NK-92 (cell line): Measurements from ENCODE around the gene SMOC1.

Source experiments
- DNase-seq: peaks from one replicate; lab custom pipeline; 2025; ENCODE audit not compliant: unreplicated experiment; lab: John Stamatoyannopoulos, UW

Gene SMOC1

DNA sequence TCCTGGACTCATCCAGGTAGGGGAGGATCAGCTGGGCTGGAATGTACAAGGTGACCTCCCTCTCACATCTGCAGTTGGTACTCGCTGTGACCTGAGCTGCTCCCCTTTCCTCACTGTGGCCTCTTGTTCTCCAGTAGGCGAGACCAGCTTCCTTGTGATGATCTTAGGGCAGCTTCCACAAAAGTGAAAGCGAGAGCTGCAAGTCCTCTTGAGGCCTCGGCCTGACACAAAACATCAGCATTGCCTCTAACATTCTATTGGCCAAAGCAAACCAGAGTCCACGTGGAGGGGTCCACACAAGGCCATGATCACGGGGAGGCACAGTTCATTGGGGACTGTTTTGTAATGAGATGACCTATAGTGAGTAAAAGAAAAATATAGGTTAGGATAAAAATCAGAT, 127.5 kb downstream of the SMOC1 start:
- no peak for DNase-seq

DNA sequence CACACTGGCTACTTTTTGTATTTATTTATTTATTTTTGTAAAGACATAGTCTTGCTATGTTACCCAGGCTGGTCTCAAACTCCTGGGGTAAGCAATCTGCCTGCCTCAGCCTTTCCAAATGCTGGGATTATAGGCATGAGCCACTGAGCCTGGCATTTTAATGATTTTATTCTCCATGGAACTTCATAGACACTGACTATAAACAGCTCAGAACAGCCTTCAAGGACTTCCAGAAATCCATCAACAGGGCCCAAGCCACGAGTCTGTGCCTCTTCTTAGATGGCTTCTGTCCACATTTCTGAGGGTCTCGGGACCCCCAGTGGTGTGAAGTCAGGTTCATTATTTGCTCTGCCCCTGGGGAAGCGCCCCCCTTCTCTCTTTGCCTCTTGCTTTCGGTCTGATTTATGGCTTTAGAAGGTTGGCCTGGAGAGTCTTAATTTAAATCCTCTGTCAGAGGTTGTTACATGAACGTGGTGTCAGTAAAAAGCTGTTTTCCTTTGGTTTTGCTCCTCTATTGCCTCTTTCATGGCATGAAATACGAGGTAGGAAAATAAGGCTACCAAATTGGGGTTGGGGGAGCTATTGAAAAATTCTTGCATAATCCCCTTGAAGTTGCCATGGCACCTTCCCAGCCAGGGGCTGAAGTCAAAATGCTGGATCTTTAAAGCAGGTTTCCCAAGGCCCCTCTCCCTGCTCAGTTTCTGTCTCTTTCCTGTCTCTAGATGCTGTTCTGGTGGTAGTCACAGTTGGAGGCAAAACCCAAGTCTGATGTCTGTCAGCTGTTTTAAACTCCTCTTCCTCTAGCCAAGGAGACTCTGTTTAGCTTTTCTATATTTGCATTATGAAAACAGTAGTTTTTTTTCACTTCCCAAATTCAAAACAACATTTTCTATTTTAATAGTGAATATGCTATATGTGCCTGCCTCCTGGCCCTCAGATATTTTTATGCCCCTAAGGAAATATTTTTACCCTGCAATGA, 129.4 kb downstream of the SMOC1 start:
- no peak for DNase-seq

GRCh38 chr14:70009961-70010360, 130.7 kb downstream of the SMOC1 start:
- no peak for DNase-seq

- DNase-seq, result no peak
Observed at GRCh38 chr14:70011098-70011497, 131.9 kb downstream of the SMOC1 start.

DNA sequence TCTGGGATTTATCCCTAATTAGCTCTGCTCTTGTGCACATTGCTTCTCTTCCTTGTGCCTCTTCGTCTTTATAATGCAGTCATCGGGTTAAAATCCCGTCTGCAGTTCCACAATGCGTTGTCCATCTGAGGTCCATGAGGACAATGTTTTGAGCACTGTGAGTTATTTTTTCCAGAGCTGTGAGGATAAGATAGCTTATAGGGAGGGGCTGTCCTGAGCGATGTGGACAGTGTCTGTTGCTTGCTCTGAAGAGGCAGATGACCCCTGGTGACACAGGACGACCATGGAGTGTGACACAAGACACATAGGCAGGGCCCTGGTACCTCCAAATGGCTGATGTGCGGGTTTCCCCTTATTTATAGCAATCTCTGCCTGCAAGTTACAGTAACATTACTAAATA, 132.5 kb downstream of the SMOC1 start:
- no peak for DNase-seq

DNA sequence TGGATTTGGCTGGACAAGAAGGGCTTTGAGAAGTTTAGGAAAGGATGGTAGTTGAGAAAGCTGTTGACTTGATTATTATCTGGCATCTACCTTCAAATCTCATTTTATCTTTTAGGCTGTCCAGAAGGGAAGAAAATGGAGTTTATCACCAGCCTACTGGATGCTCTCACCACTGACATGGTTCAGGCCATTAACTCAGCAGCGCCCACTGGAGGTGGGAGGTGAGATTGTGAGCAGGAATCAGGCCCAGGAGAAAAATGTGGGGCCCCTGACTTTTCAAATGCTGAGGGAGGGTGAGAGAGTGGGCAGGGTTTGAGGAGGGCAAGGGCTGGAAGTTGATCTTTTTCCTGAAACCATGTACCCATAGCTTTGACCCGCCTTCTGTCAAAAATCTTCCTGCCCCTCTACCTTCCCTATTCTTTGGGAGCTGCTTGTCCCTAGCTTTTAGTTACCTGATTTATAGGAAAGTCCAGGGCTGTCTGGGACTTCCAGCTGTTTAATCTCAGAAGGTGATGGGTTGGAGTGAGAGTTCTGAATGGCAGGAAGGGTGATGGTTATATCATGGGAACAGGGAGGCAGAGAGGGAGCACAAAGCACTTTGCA, 134.2 kb downstream of the SMOC1 start:
- no peak for DNase-seq

DNA sequence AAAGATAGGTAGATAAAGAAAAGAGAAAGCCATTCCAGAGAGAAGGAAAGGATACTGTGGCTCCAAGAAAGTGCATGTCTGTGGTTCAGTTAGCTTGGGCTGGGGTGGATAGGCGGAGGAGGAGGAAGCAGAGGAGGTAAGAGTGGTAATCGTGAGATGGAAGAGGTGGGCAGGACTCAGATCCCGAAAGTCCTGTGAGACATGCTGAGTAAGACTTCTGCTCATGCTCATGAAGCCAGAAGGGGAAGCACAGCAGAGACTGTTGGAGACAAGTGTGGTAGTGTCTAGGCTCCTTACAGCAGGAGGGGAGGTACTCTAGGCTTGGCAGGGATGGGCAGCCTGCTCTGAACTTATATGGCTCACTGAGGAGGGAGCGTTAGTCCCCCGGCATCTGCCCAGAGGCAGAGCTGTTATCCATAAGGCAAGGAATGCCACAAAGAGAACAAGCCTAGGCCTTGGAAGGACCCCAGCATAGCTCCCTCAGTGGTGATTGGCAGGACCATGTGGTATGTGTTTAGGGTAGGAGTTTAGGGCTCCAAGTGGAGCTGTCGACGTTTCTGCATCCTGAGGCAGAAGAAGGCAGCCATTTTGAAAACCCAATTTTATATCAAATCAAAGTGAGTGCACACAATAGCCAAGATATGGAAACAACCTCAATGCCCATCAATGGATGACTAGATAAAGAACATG, 135.3 kb downstream of the SMOC1 start:
- no peak for DNase-seq

DNA sequence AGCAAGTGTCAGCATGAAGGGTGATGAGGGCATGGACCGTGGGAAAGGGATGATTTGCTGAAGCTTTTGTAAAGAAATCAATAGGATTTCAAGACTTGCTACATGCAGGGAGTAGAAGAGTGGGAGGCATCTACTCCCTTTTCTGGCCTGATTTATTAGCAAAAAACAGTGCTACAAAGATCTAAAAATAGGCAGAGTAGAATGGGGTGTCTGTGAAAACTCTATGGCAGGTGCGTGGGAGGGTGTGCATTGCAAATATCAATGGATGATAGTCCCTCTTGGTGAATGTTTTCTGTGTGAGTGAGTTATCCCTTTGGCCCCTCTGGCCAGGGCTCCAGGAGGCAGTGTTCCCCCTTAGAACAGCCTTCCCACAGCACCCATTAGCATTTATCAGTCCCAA, 139.0 kb downstream of the SMOC1 start:
- no peak for DNase-seq

GRCh38 chr14:70018713-70019211, 139.5 kb downstream of the SMOC1 start:
- no peak for DNase-seq

GRCh38 chr14:70019695-70020094, 140.5 kb downstream of the SMOC1 start:
- DNase-seq, result no peak

- no peak for DNase-seq
Observed at GRCh38 chr14:70020352-70021170, 141.3 kb downstream of the SMOC1 start.

- no peak for DNase-seq
Observed at GRCh38 chr14:70021548-70022220, 142.5 kb downstream of the SMOC1 start.

- DNase-seq, result no peak
Observed at GRCh38 chr14:70022771-70023445, 143.7 kb downstream of the SMOC1 start.

GRCh38 chr14:70023871-70024270, 144.7 kb downstream of the SMOC1 start:
- no peak for DNase-seq

DNA sequence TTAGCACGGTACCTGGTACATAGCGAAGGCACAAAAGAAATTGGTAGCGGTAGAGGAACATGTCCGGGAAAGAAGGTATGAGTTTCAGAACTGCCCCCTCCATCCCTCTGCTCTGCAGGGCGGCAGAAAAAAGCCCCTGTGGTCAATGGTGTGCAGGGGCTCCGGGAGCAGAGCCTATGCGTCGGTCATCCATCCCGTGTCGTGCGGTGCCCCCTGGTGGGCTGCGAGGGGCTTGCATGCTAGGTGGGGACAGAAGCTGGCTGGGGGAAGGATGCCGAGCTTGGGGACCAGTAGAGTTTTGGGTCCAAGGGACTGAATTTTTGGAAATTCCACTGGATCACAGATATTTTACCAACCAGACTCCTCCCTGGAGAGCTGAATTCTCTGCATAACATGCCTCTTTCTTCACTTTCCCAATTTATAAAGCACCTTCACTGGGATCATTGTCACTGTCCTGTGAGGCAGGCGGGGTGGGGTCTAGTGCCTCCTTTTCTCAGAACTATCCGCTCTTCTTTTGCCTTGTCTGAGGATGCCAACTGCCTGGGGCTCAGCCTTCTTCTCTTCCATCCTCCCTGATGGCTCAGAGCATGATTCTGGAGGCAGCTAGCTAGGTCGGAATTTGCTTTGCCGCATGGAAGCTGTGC, 148.7 kb downstream of the SMOC1 start:
- no peak for DNase-seq

DNA sequence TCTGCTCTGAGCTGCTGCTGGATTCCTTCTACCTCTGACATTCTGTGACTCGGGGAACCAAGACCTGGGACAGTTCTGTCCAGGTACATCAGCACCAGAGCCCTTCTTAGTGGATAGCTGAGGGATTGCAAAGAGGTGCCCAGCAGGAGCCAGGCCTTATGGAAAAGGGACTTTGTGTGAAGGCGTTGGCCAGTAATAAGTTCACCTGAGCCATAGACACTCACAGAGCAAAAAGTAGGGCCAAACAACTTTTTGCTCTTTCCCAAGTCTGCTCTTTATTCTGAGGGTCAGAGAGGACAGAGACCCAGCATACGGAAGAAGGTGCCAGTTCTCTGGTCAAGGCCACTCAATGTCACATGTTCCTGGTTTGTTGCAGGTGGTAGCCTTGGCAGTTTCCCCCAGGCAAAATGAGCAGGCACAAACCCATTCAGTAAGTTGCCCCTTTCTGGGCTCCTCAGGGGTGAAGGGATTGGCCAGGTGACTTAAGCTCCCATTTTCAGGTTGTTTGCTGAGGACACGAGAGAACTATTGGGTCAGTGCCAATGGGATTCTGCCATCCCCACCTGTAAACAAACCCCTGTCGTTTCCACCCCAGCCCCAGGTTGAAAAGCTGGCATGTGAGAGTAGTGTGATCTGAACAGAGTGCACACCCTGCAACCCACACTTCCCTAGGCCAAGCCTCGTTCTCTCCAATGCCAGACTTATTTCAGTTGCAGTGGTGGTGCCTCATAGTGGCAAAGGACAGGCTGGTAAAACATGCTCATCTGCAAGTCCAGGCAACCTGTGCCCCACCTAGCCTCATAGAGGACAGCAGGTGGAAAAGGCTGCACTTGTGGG, 150.3 kb downstream of the SMOC1 start:
- no peak for DNase-seq

- no peak for DNase-seq
Observed at GRCh38 chr14:70032016-70032415, 152.8 kb downstream of the SMOC1 start.

DNA sequence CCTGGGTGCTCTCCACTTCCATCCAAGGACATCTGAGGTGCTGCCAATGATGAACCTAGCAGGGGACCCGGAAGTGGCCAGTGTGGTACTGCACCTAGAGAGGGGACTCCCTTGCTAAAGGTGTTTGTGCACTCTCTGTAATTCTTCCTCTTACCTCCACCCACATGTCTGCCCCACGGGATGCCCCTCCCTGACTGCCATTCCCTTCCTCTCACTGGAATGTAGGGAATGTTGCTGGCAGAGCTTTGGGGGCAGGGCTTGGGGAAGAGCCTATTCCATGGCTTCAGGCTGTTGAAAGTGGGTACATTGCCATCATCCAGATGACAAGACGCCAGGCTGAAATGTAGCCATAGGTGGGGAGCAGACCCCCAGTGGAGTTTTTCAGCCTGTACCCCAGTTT, 153.2 kb downstream of the SMOC1 start:
- DNase-seq, result no peak
